GM21717 (cell line): ENCODE measurements around the gene IGBP1.
"Not testable (repeated sequence)": the region's sequence is repeated elsewhere in the genome, so short reads cannot be mapped to it uniquely, and the experiment has no call there.

Experiments
- ATAC-seq: cut with Tn5 transposase; IDR thresholded peaks from one replicate; pipeline ENCODE4 v1.9.1; 2021; ENCODE audit warnings: mild to moderate bottlenecking, moderate library complexity; ENCODE audit not compliant: unreplicated experiment

The IGBP1 gene

DNA sequence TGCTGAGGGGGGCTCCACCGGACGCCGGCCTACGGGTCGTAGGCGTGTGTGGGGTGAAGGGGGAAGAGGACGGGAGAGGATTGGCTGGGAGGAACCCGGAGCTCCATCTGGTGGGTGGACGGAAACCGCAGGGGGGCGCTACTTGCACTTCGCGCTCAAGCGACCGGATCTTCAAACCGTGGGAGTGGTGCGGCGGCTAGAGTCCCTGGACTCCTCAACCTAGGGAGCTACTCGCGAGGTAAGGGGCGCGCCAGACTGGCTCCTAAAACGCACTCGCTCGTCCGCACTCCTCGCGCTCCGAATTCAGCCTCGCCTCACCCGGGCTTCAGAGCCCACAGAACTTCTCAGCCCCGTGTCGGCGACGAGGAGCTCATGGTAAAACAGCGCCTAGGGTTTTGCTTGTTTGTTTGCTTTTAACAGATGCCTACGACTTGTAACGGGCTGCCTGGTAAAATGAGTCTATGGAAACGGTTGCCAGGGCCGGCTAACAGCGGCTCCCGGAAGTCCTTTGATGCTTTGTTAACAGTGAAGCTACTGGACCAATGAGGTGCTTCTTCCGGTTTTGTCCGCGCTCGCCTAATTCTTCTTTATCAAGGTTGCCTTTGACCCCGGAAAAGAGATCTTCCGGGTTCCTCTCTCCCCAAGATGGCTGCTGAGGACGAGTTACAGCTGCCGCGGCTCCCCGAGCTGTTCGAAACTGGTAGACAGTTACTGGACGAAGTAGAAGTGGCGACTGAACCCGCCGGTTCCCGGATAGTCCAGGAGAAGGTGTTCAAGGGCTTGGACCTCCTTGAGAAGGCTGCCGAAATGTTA, at the start of gene IGBP1:
Gene IGBP1, plus strand, starts transcription at position 145 of the 813 bp plus-strand sequence. Its CDS starts 501 bp downstream, at position 646.
- peak; percentile 91 for ATAC-seq

GRCh38 chrX:70084592-70085240, 48.5 kb upstream of the IGBP1 start:
- no peak for ATAC-seq

- ATAC-seq = no peak
These were observed 45.2 kb upstream of the IGBP1 start for GRCh38 chrX:70087857-70088630.

GRCh38 chrX:70088751-70089150, 44.5 kb upstream of the IGBP1 start:
- ATAC-seq = no peak

- ATAC-seq = no peak
These were observed 43.5 kb upstream of the IGBP1 start for GRCh38 chrX:70089604-70090297.

GRCh38 chrX:70092247-70092646, 41.0 kb upstream of the IGBP1 start:
- no peak for ATAC-seq

GRCh38 chrX:70096052-70096451, 37.2 kb upstream of the IGBP1 start:
- no peak for ATAC-seq

- no peak for ATAC-seq
These were observed 28.0 kb upstream of the IGBP1 start for GRCh38 chrX:70105229-70105628.

- ATAC-seq = not testable (repeated sequence)
These were observed 21.7 kb upstream of the IGBP1 start for GRCh38 chrX:70111436-70112026.

- ATAC-seq = no peak
These were observed 15.5 kb upstream of the IGBP1 start for GRCh38 chrX:70117738-70118137.

GRCh38 chrX:70123014-70123413, 10.2 kb upstream of the IGBP1 start:
- ATAC-seq = not testable (repeated sequence)

DNA sequence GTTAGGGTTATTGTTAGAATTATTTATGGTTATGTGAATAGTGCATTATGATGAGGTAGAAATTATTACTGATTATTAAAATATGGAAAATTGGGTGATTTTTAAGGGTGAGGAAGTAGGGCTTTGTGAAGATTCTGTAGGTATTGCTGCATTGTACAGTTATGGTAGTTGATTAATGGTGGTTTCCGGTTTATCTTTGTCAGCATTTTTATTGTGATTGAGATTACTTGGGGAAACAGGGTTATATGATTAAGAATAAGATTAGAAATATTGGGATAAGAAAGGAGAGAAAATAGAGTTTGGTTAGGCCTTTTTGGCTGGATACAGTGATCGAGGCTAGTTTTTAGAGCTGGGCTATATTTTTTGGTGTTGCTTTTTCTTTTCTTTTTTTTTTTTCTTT, 8.6 kb upstream of the IGBP1 start:
- ATAC-seq = no peak

GRCh38 chrX:70128071-70128470, 5.2 kb upstream of the IGBP1 start:
- no peak for ATAC-seq

- ATAC-seq = no peak
These were observed 3.4 kb upstream of the IGBP1 start for GRCh38 chrX:70129816-70130215.

DNA sequence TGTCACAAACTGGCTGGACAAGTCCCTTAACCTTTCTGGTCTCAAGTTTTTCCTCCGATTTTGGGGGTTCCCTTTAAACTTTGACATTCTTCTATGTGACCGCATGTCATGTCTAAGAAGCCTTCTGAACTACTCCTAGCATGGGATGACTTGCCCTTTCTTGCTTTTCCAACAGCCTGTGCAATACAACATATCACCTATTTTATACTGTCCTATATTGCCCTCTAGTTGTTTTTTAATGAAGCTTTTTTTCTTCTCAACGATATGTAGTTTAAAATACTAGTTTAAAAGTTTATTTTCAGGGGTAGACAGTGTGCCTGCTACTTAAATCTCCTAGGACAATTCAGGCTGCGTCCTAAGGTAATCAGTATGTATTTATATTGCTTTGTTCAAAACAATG, 1.0 kb upstream of the IGBP1 start:
- no peak for ATAC-seq

GRCh38 chrX:70132877-70133302, 357 bp upstream of the IGBP1 start:
- no peak for ATAC-seq

DNA sequence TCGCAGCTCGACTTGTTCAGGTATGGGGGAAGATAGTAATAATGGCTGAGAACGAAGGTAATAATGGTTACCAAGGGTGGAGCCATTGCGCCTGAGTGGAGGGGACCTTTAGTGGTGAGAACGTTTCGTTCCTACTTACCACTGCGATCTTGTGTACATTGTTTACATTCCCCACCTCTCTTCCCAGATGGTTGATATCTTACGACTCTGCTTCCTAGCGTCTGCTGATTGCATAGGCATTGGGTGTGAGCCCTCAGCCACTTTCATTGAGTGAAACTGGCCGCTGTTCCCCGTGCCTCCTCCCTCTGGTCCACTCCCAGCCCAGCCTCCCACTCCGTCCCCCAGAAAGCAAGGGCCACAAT, 850 bp downstream of the IGBP1 start:
- peak; percentile 12 for ATAC-seq

DNA sequence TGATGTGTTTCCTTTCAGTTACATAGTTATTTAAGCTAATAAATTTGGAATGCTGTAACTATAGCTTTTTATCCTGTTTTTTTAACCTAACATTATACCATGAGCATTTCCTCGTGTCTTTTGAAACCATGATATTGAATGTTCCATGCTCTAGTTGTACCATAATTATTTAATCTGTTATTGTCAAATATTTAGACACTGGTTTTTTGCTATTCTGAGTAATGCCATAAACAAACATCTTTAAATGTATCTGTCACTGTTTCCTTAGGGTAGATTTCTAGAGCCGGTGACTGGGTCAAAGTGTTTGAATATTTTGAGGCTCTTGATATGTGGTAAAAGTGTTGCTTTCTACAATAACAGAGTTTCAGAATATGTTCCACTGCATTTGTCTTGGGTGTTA, 5.4 kb downstream of the IGBP1 start:
- no peak for ATAC-seq

- ATAC-seq = no peak
These were observed 6.5 kb downstream of the IGBP1 start for GRCh38 chrX:70139736-70140135.

DNA sequence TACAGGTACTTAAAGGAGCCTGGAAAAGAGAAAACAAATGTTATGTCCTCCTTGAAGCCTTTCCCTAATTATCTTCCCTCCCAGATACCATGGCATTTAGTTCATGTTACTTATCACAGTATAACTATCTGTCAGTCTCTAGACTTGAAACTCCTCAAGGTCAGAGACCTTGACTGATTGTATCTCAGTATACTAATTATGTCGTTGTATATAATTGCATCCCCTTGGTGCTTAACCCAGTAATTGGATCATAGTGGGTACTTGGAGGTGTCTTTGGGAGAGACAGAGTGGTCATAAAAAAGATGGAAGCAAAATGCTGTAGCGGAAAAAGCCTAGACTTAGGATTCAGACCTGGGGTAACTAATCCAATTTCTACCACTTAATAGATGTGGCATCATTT, 8.1 kb downstream of the IGBP1 start:
- ATAC-seq = no peak
